PC-3 (cell line): ENCODE data around the gene DKK1. TPM values are rescaled to one million over a fixed set of nuclear protein-coding genes. Genes with fewer than 3 reads are reported as not detected.

ENCODE experiments used
- ATAC-seq: fragments of 200-7000 bp; cut with Tn5 transposase; 2 replicates; pipeline ENCODE4 v1.9.1; 2020; ENCODE audit warnings: mild to moderate bottlenecking, moderate library complexity
- BruUV-seq: library from RNA; stranded (reverse); fragments of 400-500 nt; replicated peaks from 2 replicates; lab custom pipeline; 2021; lab: Mats Ljungman, UMichigan
- CTCF ChIA-PET: fragments of 300-600 bp; sonication (Branson Sonifier 250); formaldehyde crosslinking; loops from one replicate; lab custom pipeline; 2022; ENCODE audit warnings: antibody characterized with exemption; lab: Charles Lee
- POLR2A ChIA-PET: fragments of 300-600 bp; sonication (Branson Sonifier 250); formaldehyde crosslinking; loops from one replicate; lab custom pipeline; 2022; ENCODE audit warnings: antibody characterized with exemption; ENCODE audit not compliant: unreplicated experiment; lab: Charles Lee
- DNase-seq: peaks from one replicate; pipeline ENCODE4 v3.0.0-alpha.2; 2015
- H2AFZ ChIP-seq: fragments of 300-600 bp; sonication (generic); 2 replicates; pipeline ENCODE4 v1.6.0; 2016; ENCODE audit warnings: antibody characterized with exemption, low read length
- H3F3A ChIP-seq: fragments of 300-600 bp; sonication (generic); one replicate; pipeline ENCODE4 v1.6.0; 2017; ENCODE audit warnings: antibody characterized with exemption, low read length, control low read depth, mild to moderate bottlenecking; ENCODE audit not compliant: unreplicated experiment
- H3K27ac ChIP-seq: fragments of 300-600 bp; sonication (generic); 2 replicates; pipeline ENCODE4 v1.5.1; 2016; ENCODE audit warnings: mild to moderate bottlenecking, low read length
- H3K27me3 ChIP-seq: fragments of 300-600 bp; sonication (generic); 2 replicates; pipeline ENCODE4 v1.6.1; 2016; ENCODE audit warnings: low read length, mixed read lengths
- H3K36me3 ChIP-seq: fragments of 300-600 bp; sonication (generic); 2 replicates; pipeline ENCODE4 v1.6.1; 2016; ENCODE audit warnings: low read depth, mixed run types, low read length, mixed read lengths
- H3K4me1 ChIP-seq: fragments of 300-600 bp; sonication (generic); 2 replicates; pipeline ENCODE4 v1.5.1; 2016; ENCODE audit warnings: low read length; ENCODE audit not compliant: insufficient read depth
- H3K4me2 ChIP-seq: fragments of 300-600 bp; sonication (generic); 2 replicates; pipeline ENCODE4 v1.6.0; 2016; ENCODE audit warnings: low read length
- H3K4me3 ChIP-seq: fragments of 300-600 bp; sonication (generic); 2 replicates; pipeline ENCODE4 v1.5.1; 2016; ENCODE audit warnings: mild to moderate bottlenecking, low read length, mixed read lengths
- H3K79me2 ChIP-seq: fragments of 300-600 bp; sonication (generic); 2 replicates; pipeline ENCODE4 v1.6.1; 2017; ENCODE audit warnings: low read length, mixed read lengths
- H3K9ac ChIP-seq: fragments of 300-600 bp; sonication (generic); 2 replicates; pipeline ENCODE4 v1.6.0; 2016; ENCODE audit warnings: mild to moderate bottlenecking, low read length
- H3K9me2 ChIP-seq: fragments of 300-600 bp; sonication (generic); replicated peaks from 2 replicates; pipeline ENCODE4 v1.6.1; 2016; ENCODE audit warnings: mixed run types, low read length, mixed read lengths
- H3K9me3 ChIP-seq: fragments of 300-600 bp; sonication (generic); 2 replicates; pipeline ENCODE4 v1.6.1; 2016; ENCODE audit warnings: low read length, mixed read lengths
- H4K20me1 ChIP-seq: fragments of 300-600 bp; sonication (generic); 2 replicates; pipeline ENCODE4 v1.6.1; 2016; ENCODE audit warnings: low read length, mixed read lengths
- CTCF ChIP-seq: fragments of 300-600 bp; sonication (generic); conservative IDR thresholded peaks from 2 replicates; pipeline ENCODE4 v1.5.1; 2017; ENCODE audit warnings: antibody characterized with exemption, low read depth, mild to moderate bottlenecking, low read length
- EZH2 ChIP-seq: fragments of 300-600 bp; sonication (generic); IDR thresholded peaks from one replicate; pipeline ENCODE4 v1.6.1; 2017; ENCODE audit warnings: antibody characterized with exemption, mild to moderate bottlenecking, low read length; ENCODE audit not compliant: unreplicated experiment
- EZH2phosphoT487 ChIP-seq: fragments of 300-600 bp; sonication (generic); IDR thresholded peaks from 2 replicates; pipeline ENCODE4 v1.6.1; 2018; ENCODE audit warnings: mild to moderate bottlenecking, antibody characterized with exemption, low read length, borderline replicate concordance
- intact Hi-C: fragments of 100-400 bp; cut with micrococcal nuclease; formaldehyde crosslinking; loops from 2 replicates; pipeline ENCODE4 v1.9.0; 2023
- total RNA-seq: library from RNA; depleted of rRNA; stranded (reverse); fragments of >200 nt; gene quantifications from 2 replicates; pipeline ENCODE4 v1.2.3, GENCODE V29; 2014

The DKK1 gene
- total RNA-seq, 1 experiment from 2014 or later = 1,592 TPM

- BruUV-seq = no TSS peak
- H3F3A ChIP-seq = peaks cover 20% of the 10 kb centered on the region
- DNase-seq (peak; percentile 89), ATAC-seq (peak; percentile 56)
- no peaks in the 10 kb centered on the region for H4K20me1 ChIP-seq
- peak overlapping the region; percentile 39; the same call in 1 of the 2 replicates for H3K9ac ChIP-seq
- TF ChIP-seq EZH2phosphoT487 (no peak), CTCF (no peak), EZH2 (no peak)
- H3K27ac ChIP-seq = peak overlapping the region; percentile 74
- no peaks in the 10 kb centered on the region for H3K36me3 ChIP-seq
- peak overlapping the region; percentile 0; the same call in 1 of the 2 replicates for H3K4me3 ChIP-seq
- no peaks in the 10 kb centered on the region for H3K27me3 ChIP-seq
- intact Hi-C loops = loop anchor here (5.0 kb wide), 1 partner anchor 154 kb away; no protein-coding TSS in a partner anchor
- no peaks in the 10 kb centered on the region for H3K9me3 ChIP-seq
- peak overlapping the region; percentile 29 for H3K4me2 ChIP-seq
- no peaks in the 10 kb centered on the region for H3K79me2 ChIP-seq
- peaks cover 54% of the 10 kb centered on the region for H3K4me1 ChIP-seq
- POLR2A ChIA-PET = interaction anchor here (0.5 to 1.3 kb wide), 3 partner anchors 13 to 121 kb away, joined by 4 to 25 read pairs (median 5); no protein-coding TSS in a partner anchor
- CTCF ChIA-PET = no interaction called here
- H3K9me2 ChIP-seq = no peaks in the 10 kb centered on the region
- peak overlapping the region; percentile 1; the same call in 1 of the 2 replicates for H2AFZ ChIP-seq
Measured at GRCh38 chr10:52332815-52333214, 18.7 kb downstream of the DKK1 start.

- Histone ChIP-seq H3K9ac (peak overlapping the region; percentile 39), H3K36me3 (no peaks in the 10 kb centered on the region), H3K27me3 (no peaks in the 10 kb centered on the region), H3K4me2 (peak overlapping the region; percentile 26), H3K9me2 (no peaks in the 10 kb centered on the region), H3K27ac (peak overlapping the region; percentile 74), H3K4me1 (peaks cover 52% of the 10 kb centered on the region), H3K4me3 (0 out of 2 replicates have a peak overlapping the region, but pooled peaks have one; percentile 0), H3K79me2 (no peaks in the 10 kb centered on the region), H2AFZ (no peak overlapping the region), H3F3A (peaks cover 20% of the 10 kb centered on the region), H3K9me3 (no peaks in the 10 kb centered on the region), H4K20me1 (no peaks in the 10 kb centered on the region)
- BruUV-seq = no TSS peak
- CTCF ChIA-PET = interaction anchor here (1.1 kb wide), 1 partner anchor 20 kb away, joined by 4 read pairs; the partner anchor contains the start of gene DKK1
- ATAC-seq (peak; percentile 53), DNase-seq (peak; percentile 93)
- no peak for TF ChIP-seq EZH2phosphoT487
- no peak for TF ChIP-seq EZH2
- no peak for TF ChIP-seq CTCF
- POLR2A ChIA-PET = no interaction called here
- intact Hi-C loops = loop anchor here (1.0 to 5.0 kb wide), 4 partner anchors 15 to 153 kb away; no protein-coding TSS in a partner anchor
Measured at GRCh38 chr10:52334595-52334994, 20.5 kb downstream of the DKK1 start.

- no TSS peak for BruUV-seq
- H3K4me2 ChIP-seq = peak overlapping the region; percentile 26
- CTCF ChIA-PET = no interaction called here
Measured at GRCh38 chr10:52335665-52336064, 21.6 kb downstream of the DKK1 start.

More at GRCh38 chr10:52335665-52336064, 21.6 kb downstream of the DKK1 start:
- H3K36me3 ChIP-seq = no peaks in the 10 kb centered on the region
- H3K9ac ChIP-seq = peak overlapping the region; percentile 39
- H3K4me3 ChIP-seq = peak overlapping the region; percentile 1; the same call in 1 of the 2 replicates
- no peaks in the 10 kb centered on the region for H3K9me3 ChIP-seq
- no peak overlapping the region for H2AFZ ChIP-seq
- peaks cover 20% of the 10 kb centered on the region for H3F3A ChIP-seq
- DNase-seq (peak; percentile 97), ATAC-seq (peak; percentile 64)
- H3K27ac ChIP-seq = peak overlapping the region; percentile 74
- H3K9me2 ChIP-seq = no peaks in the 10 kb centered on the region
- H4K20me1 ChIP-seq = no peaks in the 10 kb centered on the region
- TF ChIP-seq EZH2phosphoT487 (no peak), EZH2 (no peak), CTCF (no peak)
- H3K79me2 ChIP-seq = no peaks in the 10 kb centered on the region
- intact Hi-C loops = no loop called here
- POLR2A ChIA-PET = interaction anchor here (0.6 to 1.0 kb wide), 4 partner anchors 16 to 293 kb away, joined by 3 to 6 read pairs (median 4); no protein-coding TSS in a partner anchor
- H3K4me1 ChIP-seq = peaks cover 52% of the 10 kb centered on the region
- no peaks in the 10 kb centered on the region for H3K27me3 ChIP-seq
